LNCAP (cell line): Measurements from ENCODE around the gene TNK1.

ENCODE experiments used
- CTCF ChIP-seq: fragments of 450-650 bp; IDR thresholded peaks from 2 replicates; pipeline ENCODE4 v1.5.1; 2017; ENCODE audit warnings: mild to moderate bottlenecking

The TNK1 gene

GRCh38 chr17:7346761-7347614 lies 33.9 kb upstream of the TNK1 start:
- TF ChIP-seq CTCF = no peak

- TF ChIP-seq CTCF = no peak
Observed at GRCh38 chr17:7347630-7348477, 33.0 kb upstream of the TNK1 start.

GRCh38 chr17:7348478-7349242 lies 32.2 kb upstream of the TNK1 start:
- TF ChIP-seq CTCF = no peak

- no peak for TF ChIP-seq CTCF
Observed at GRCh38 chr17:7351665-7352502, 29.0 kb upstream of the TNK1 start, which contains the start of gene KCTD11. Gene KCTD11 (plus strand): TSS chr17:7352162.

GRCh38 chr17:7352503-7352889 lies 28.4 kb upstream of the TNK1 start:
- peak; percentile 27; the same call in 1 of the 2 replicates for TF ChIP-seq CTCF

- no peak for TF ChIP-seq CTCF
Observed at GRCh38 chr17:7352910-7353635, 27.8 kb upstream of the TNK1 start.
